HepG2 (cell line): Measurements from ENCODE around the gene STUM. TPM values are rescaled to one million over a fixed set of nuclear protein-coding genes. Genes with fewer than 3 reads are reported as not detected.
A peak's percentile ranks its signal among the peaks of the same experiment; 100 is the strongest.

ENCODE experiments used
- ATAC-seq: fragments of 200-7000 bp; cut with Tn5 transposase; 3 replicates; pipeline ENCODE4 v1.9.1; 2020; ENCODE audit warnings: mild to moderate bottlenecking, moderate library complexity
- BruUV-seq: library from RNA; stranded (reverse); fragments of 400-500 nt; replicated peaks from 2 replicates; lab custom pipeline; 2021; lab: Mats Ljungman, UMichigan
- CTCF ChIA-PET: fragments of 300-600 bp; formaldehyde crosslinking; extraction: SDS; loops from one replicate; lab custom pipeline; 2021; ENCODE audit warnings: low total read pairs, inconsistent platforms, low intra/inter-chr PET ratio; lab: Yijun Ruan, JAX
- POLR2A ChIA-PET: fragments of 350-600 bp; sonication (Branson Sonifier 250); formaldehyde crosslinking; loops from one replicate; lab custom pipeline; 2020; ENCODE audit warnings: antibody characterized with exemption, inconsistent platforms; lab: Yijun Ruan, JAX
- DNase-seq: peaks from one replicate; pipeline ENCODE4 v3.0.0-alpha.2; 2015; ENCODE audit warnings: low spot score
- FAIRE-seq: peaks from 3 replicates; lab custom pipeline; 2011; peaks lifted over from hg19 to GRCh38; lab: Jason Lieb, UNC
- H2AFZ ChIP-seq: one replicate; pipeline ENCODE4 v1.6.1; 2011; ENCODE audit warnings: low read length, inconsistent platforms
- H3K27ac ChIP-seq: fragments of 300-600 bp; 3 replicates; pipeline ENCODE4 v1.8.0; 2011; ENCODE audit warnings: mixed run types, mild to moderate bottlenecking, mixed read lengths, low read length, inconsistent platforms; ENCODE audit not compliant: insufficient read depth; ENCODE audit errors: extremely low read length
- H3K27me3 ChIP-seq, 2 experiments: fragments of 200-600 bp in 1 of 2; 2 replicates in 1 of 2; 3 replicates in 1 of 2; pipeline versions ENCODE4 v1.6.0 to v1.8.0; 2011; ENCODE audit warnings: low read length in 2 of 2, mild to moderate bottlenecking in 2 of 2, moderate library complexity in 2 of 2, inconsistent platforms in 1 of 2; ENCODE audit not compliant: insufficient read depth in 2 of 2, control insufficient read depth in 1 of 2
- H3K36me3 ChIP-seq, 2 experiments: fragments of 200-600 bp in 1 of 2; replicated peaks in 1 of 2; 2 replicates in 1 of 2; 3 replicates in 1 of 2; pipeline versions ENCODE4 v1.5.1 to v1.8.0; 2011; ENCODE audit warnings: low read length in 2 of 2, inconsistent platforms in 1 of 2; ENCODE audit not compliant: insufficient read depth in 2 of 2, control insufficient read depth in 1 of 2
- H3K4me1 ChIP-seq: 2 replicates; pipeline ENCODE4 v1.5.1; 2012; ENCODE audit warnings: low read length, inconsistent platforms; ENCODE audit not compliant: insufficient read depth
- H3K4me2 ChIP-seq: 2 replicates; pipeline ENCODE4 v1.6.0; 2011; ENCODE audit warnings: low read depth, low read length, inconsistent platforms
- H3K4me3 ChIP-seq, 3 experiments: fragments of 200-600 bp in 1 of 3; sonication (generic), shearing (Covaris generic) in 1 of 3; replicated peaks in 1 of 3; 2 replicates each; pipeline ENCODE4 v1.5.1; 2011 to 2016; ENCODE audit warnings: low read length in 3 of 3, inconsistent platforms in 2 of 3, low read depth in 2 of 3, mild to moderate bottlenecking in 2 of 3, control low read depth in 1 of 3, mixed read lengths in 1 of 3; ENCODE audit not compliant: insufficient read depth in 1 of 3
- H3K79me2 ChIP-seq: one replicate; pipeline ENCODE4 v1.6.1; 2011; ENCODE audit warnings: low read length, inconsistent platforms; ENCODE audit not compliant: insufficient read depth
- H3K9ac ChIP-seq: 2 replicates; pipeline ENCODE4 v1.6.0; 2011; ENCODE audit warnings: mild to moderate bottlenecking, low read depth, low read length, inconsistent platforms; ENCODE audit not compliant: insufficient read depth
- H3K9me3 ChIP-seq: 2 replicates; pipeline ENCODE4 v1.5.1; 2012; ENCODE audit warnings: mild to moderate bottlenecking, low read length
- H4K20me1 ChIP-seq: 2 replicates; pipeline ENCODE4 v1.6.0; 2011; ENCODE audit warnings: inconsistent platforms, mild to moderate bottlenecking, low read length, moderate library complexity; ENCODE audit not compliant: insufficient read depth
- CSRNP2 ChIP-seq: sonication (generic); formaldehyde crosslinking; conservative IDR thresholded peaks from 2 replicates; pipeline ENCODE4 v1.8.0; 2022; ENCODE audit warnings: low read depth, missing genetic modification reagents
- ERF ChIP-seq: IDR thresholded peaks from 2 replicates; pipeline ENCODE4 v1.6.1; 2018; ENCODE audit warnings: missing biosample characterization, missing genetic modification reagents
- NFIC ChIP-seq: IDR thresholded peaks from 2 replicates; pipeline ENCODE4 v1.6.1; 2012; ENCODE audit warnings: mild to moderate bottlenecking, low read length, inconsistent platforms
- NFYB ChIP-seq: sonication (generic); formaldehyde crosslinking; IDR thresholded peaks from 2 replicates; pipeline ENCODE4 v1.4.0; 2020; ENCODE audit warnings: missing genetic modification reagents
- PBX2 ChIP-seq: IDR thresholded peaks from 2 replicates; pipeline ENCODE4 v1.6.1; 2016; ENCODE audit warnings: control low read depth
- YEATS4 ChIP-seq: sonication (generic); formaldehyde crosslinking; IDR thresholded peaks from 2 replicates; pipeline ENCODE4 v1.4.0; 2020; ENCODE audit warnings: missing genetic modification reagents, borderline replicate concordance
- ZBTB14 ChIP-seq: sonication (generic); formaldehyde crosslinking; IDR thresholded peaks from 2 replicates; pipeline ENCODE4 v1.4.0; 2020; ENCODE audit warnings: missing genetic modification reagents
- ZBTB34 ChIP-seq: sonication (generic); formaldehyde crosslinking; IDR thresholded peaks from 2 replicates; pipeline ENCODE4 v1.8.0; 2022; ENCODE audit warnings: mild to moderate bottlenecking, missing genetic modification reagents
- ZNF138 ChIP-seq: sonication (generic); formaldehyde crosslinking; IDR thresholded peaks from 2 replicates; pipeline ENCODE4 v1.5.0; 2020; ENCODE audit warnings: mild to moderate bottlenecking, low read depth, missing genetic modification reagents
- ZNF260 ChIP-seq: sonication (generic); formaldehyde crosslinking; IDR thresholded peaks from 2 replicates; pipeline ENCODE4 v1.4.0; 2020; ENCODE audit warnings: missing genetic modification reagents, low read depth, mild to moderate bottlenecking, borderline replicate concordance
- ZNF468 ChIP-seq: sonication (generic); formaldehyde crosslinking; IDR thresholded peaks from 2 replicates; pipeline ENCODE4 v1.8.0; 2022; ENCODE audit warnings: mild to moderate bottlenecking, moderate library complexity, missing genetic modification reagents
- ZNF510 ChIP-seq: sonication (generic); formaldehyde crosslinking; IDR thresholded peaks from 2 replicates; pipeline ENCODE4 v1.4.0; 2020; ENCODE audit warnings: low read depth, mild to moderate bottlenecking, missing genetic modification reagents
- ZNF605 ChIP-seq: sonication (generic); formaldehyde crosslinking; IDR thresholded peaks from 2 replicates; pipeline ENCODE4 v1.8.0; 2022; ENCODE audit warnings: mild to moderate bottlenecking, missing genetic modification reagents
- ZNF746 ChIP-seq: sonication (generic); formaldehyde crosslinking; IDR thresholded peaks from 2 replicates; pipeline ENCODE4 v1.8.0; 2022; ENCODE audit warnings: mild to moderate bottlenecking, missing genetic modification reagents
- ZNF784 ChIP-seq: sonication (generic); formaldehyde crosslinking; IDR thresholded peaks from 2 replicates; pipeline ENCODE4 v1.5.1; 2020; ENCODE audit warnings: missing genetic modification reagents, mild to moderate bottlenecking, borderline replicate concordance
- WGBS: methylation state at CpG from one replicate; pipeline ENCODE4 v1.1.6; 2017; ENCODE audit warnings: low lambda C conversion rate; 5-methylcytosine and 5-hydroxymethylcytosine counted together
- in situ Hi-C: cut with HindIII; loops from 2 replicates; pipeline ENCODE4 v1.10.0; 2017; ENCODE audit warnings: low pct_unique_long_range_greater_than_20kb; ENCODE audit not compliant: extremely low pct_ligation_motif_present
- intact Hi-C: fragments of 100-400 bp; cut with micrococcal nuclease; formaldehyde crosslinking; loops from one replicate; pipeline ENCODE4 v1.10.0; 2022; ENCODE audit not compliant: unreplicated experiment
- polyA plus RNA-seq, 8 experiments: library from polyadenylated mRNA; depleted of rRNA in 3 of 8; stranded (reverse) in 7 of 8; unstranded in 1 of 8; fragments of >200 nt; fragmentation: Illumina TruSeq in 4 of 8; extraction: Trizol in 4 of 8; gene quantifications; 2 replicates each; pipeline versions ENCODE4 v1.2.1 to v1.2.3, GENCODE V29; 2011 to 2016; ENCODE audit warnings: low read depth in 4 of 8, missing spikeins in 1 of 8, mixed read lengths in 1 of 8; ENCODE audit not compliant: insufficient read depth in 1 of 8
- total RNA-seq, 5 experiments: library from RNA; depleted of rRNA; stranded (reverse); fragments of >200 nt; fragmentation: Illumina TruSeq; extraction: Trizol; gene quantifications; 2 replicates each; pipeline ENCODE4 v1.2.3, GENCODE V29; 2016; ENCODE audit warnings: low read depth in 1 of 5

Gene STUM
- total and polyA plus RNA-seq, 2 of the 13 experiments (the other 11 are each of a cell fraction or from before 2014, with no cell fraction given): not detected

GRCh38 chr1:226525750-226526149 lies 22.8 kb upstream of the STUM start (continued):
- no peak for TF ChIP-seq ZNF746
- TF ChIP-seq CSRNP2 (CRISPR knock-in tag): no peak
- TF ChIP-seq NFYB: no peak
- no peak for TF ChIP-seq ZBTB34 (CRISPR knock-in tag)
- no peak for TF ChIP-seq ZNF510 (CRISPR knock-in tag)

- ChIA-PET POLR2A (interaction anchor here (1.0 to 1.2 kb wide), 2 partner anchors 16 to 46 kb away, joined by 3 to 4 read pairs; no protein-coding TSS in a partner anchor), CTCF (no interaction called here)
- Histone ChIP-seq H3K9ac (no peak overlapping the region), H3K79me2 (no peaks in the 10 kb centered on the region), H3K9me3 (no peaks in the 10 kb centered on the region), H4K20me1 (no peaks in the 10 kb centered on the region), H3K4me2 (peak overlapping the region; percentile 37; the same call in 1 of the 2 replicates), H3K27me3 (peaks cover 0 to 14% of the 10 kb centered on the region in 2 experiments; a peak in 1 of 5 replicates), H3K4me3 (peak overlapping the region in 1 of 3 experiments; percentile 12; a peak in 2 of 6 replicates), H2AFZ (no peak overlapping the region), H3K36me3 (no peaks in the 10 kb centered on the region), H3K4me1 (no peaks in the 10 kb centered on the region), H3K27ac (no peak overlapping the region)
- DNase-seq: peak; percentile 24
- peak; percentile 4 for FAIRE-seq
- in situ Hi-C loops (no loop called here), intact Hi-C loops (no loop called here)
- no TSS peak for BruUV-seq
- WGBS: 50% methylated on average over 13 of the region's 21 CpGs
- peak; percentile 69 for ATAC-seq
- TF ChIP-seq ZNF605 (CRISPR knock-in tag) (no peak), ERF (CRISPR knock-in tag) (no peak), NFIC (no peak), ZNF260 (CRISPR knock-in tag) (no peak), ZNF468 (CRISPR knock-in tag) (no peak), ZNF784 (no peak), ZBTB14 (no peak), PBX2 (peak; percentile 86), ZNF138 (no peak), YEATS4 (CRISPR knock-in tag) (no peak)
Observed at GRCh38 chr1:226526801-226527595, 21.6 kb upstream of the STUM start.
